Measurements from ENCODE around the gene TSEN54.

DNA sequence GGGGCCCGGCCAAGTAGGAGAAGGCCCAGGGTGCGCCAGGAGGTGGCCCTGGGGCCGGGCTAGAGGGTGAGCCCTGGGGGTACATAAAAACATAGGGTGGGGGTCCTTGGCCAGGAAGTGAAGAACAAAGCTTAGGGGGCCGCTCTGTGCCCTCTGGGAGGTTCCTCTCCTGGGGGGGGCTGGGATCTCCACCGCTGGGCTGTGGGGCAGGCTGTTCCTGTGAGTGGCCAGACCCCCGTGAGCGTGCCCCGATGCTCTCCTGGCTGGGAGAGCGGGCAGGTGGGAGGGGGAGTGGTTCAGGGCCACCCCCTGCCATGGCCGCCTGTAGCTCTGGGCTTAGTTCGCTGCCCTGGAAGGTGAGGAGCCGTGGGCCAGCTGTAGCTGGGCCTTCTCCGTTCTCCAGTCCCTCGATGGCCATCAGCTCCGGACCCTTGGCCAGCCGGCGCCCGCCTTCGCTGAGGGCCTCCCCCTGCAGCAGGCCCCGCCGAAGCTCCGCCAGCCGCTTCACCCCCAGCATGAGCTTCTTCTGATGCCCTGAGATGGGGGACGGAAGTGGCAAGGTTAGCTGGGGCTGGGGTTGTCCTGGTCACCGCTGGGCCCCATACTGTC lies 13.5 kb upstream of the TSEN54 start:
- TF ChIP-seq POLR2A (IDR thresholded peaks at IDR 0.05; ENCODE audit: low read length) (no peak), GATA1 (IDR thresholded peaks at IDR 0.05; ENCODE audit: low read depth, low read length) (no peak)

Measured in erythroblast (primary cell).